Measurements from ENCODE around the gene TUSC7. TPM values are rescaled to one million over a fixed set of nuclear protein-coding genes. Genes with fewer than 3 reads are reported as not detected.

TUSC7 gene
- total and polyA plus RNA-seq, 4 donors: not detected

DNA sequence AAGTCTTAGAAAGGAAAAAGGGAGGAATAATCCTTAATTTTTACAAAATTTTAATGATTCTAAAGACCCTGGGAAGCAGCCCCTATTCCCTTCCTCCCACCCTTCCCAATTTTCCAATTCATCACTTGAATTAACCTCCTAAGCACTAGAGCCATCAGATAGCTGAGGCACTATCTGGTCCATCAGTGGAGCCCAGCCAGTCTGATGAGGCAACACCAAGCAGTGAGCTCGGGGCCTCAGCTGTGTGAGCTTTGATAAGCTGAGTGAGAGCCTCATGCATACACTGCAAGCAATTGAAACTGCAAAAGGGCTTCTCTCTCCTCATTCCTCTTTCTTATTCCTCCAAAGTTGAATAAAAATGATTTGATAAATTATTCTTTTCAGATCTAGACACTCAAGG lies 31.9 kb downstream of the TUSC7 start:
- H3K9me3 ChIP-seq (ENCODE audit: control insufficient read depth in 4 of 4, low read length in 3 of 4): no peaks in the 10 kb centered on the region
- H3K27me3 ChIP-seq (ENCODE audit: control insufficient read depth in 4 of 4, insufficient read depth in 4 of 4, low read length in 3 of 4): peaks cover 0 to 7% (median 0%) of the 10 kb centered on the region in 4 donors
- H3K36me3 ChIP-seq (ENCODE audit: control insufficient read depth in 4 of 4, insufficient read depth in 3 of 4, low read depth in 1 of 4, low read length in 3 of 4): no peaks in the 10 kb centered on the region
- 14% methylated on average over 1 of the region's 1 CpG for WGBS
- no peak for DNase-seq (ENCODE audit: low spot score)
- TF ChIP-seq, protein P1, sequence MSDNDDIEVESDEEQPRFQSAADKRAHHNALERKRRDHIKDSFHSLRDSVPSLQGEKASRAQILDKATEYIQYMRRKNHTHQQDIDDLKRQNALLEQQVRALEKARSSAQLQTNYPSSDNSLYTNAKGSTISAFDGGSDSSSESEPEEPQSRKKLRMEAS (IDR thresholded peaks at IDR 0.05): no peak
- TF ChIP-seq, protein P2, sequence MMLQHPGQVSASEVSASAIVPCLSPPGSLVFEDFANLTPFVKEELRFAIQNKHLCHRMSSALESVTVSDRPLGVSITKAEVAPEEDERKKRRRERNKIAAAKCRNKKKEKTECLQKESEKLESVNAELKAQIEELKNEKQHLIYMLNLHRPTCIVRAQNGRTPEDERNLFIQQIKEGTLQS (IDR thresholded peaks at IDR 0.05): no peak
- TF ChIP-seq JUND (IDR thresholded peaks at IDR 0.05) (no peak), TAF1 (conservative IDR thresholded peaks at IDR 0.05) (no peak), FOXA2 (IDR thresholded peaks at IDR 0.05) (no peak), ZBTB33 (IDR thresholded peaks at IDR 0.05) (no peak), HNF4G (IDR thresholded peaks at IDR 0.05) (no peak), FOXA1 (IDR thresholded peaks at IDR 0.05) (no peak), GABPA (IDR thresholded peaks at IDR 0.05 in 1 of 2, conservative IDR thresholded peaks at IDR 0.05 in 1 of 2) (no peak), YY1 (IDR thresholded peaks at IDR 0.05) (no peak)
- TF ChIP-seq, protein P3, sequence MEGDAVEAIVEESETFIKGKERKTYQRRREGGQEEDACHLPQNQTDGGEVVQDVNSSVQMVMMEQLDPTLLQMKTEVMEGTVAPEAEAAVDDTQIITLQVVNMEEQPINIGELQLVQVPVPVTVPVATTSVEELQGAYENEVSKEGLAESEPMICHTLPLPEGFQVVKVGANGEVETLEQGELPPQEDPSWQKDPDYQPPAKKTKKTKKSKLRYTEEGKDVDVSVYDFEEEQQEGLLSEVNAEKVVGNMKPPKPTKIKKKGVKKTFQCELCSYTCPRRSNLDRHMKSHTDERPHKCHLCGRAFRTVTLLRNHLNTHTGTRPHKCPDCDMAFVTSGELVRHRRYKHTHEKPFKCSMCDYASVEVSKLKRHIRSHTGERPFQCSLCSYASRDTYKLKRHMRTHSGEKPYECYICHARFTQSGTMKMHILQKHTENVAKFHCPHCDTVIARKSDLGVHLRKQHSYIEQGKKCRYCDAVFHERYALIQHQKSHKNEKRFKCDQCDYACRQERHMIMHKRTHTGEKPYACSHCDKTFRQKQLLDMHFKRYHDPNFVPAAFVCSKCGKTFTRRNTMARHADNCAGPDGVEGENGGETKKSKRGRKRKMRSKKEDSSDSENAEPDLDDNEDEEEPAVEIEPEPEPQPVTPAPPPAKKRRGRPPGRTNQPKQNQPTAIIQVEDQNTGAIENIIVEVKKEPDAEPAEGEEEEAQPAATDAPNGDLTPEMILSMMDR (IDR thresholded peaks at IDR 0.05; ENCODE audit: low read depth, low read length, missing input control): no peak
- no peak overlapping the region for H3K27ac ChIP-seq (ENCODE audit: low read depth in 1 of 2, low read length in 2 of 2)
- no peak overlapping the region for H3K9ac ChIP-seq (ENCODE audit: low read depth in 1 of 2, low read length in 2 of 2)
- H3K4me1 ChIP-seq (ENCODE audit: control insufficient read depth in 4 of 4, insufficient read depth in 4 of 4, low read length in 3 of 4): no peaks in the 10 kb centered on the region
- H3K4me3 ChIP-seq (ENCODE audit: low read depth in 1 of 3, low read length in 3 of 3): no peak overlapping the region

- TF ChIP-seq GABPA (IDR thresholded peaks at IDR 0.05 in 1 of 2, conservative IDR thresholded peaks at IDR 0.05 in 1 of 2): no peak
- no peaks in the 10 kb centered on the region for H3K4me1 ChIP-seq (ENCODE audit: control insufficient read depth in 4 of 4, insufficient read depth in 4 of 4, low read length in 3 of 4)
- H3K9ac ChIP-seq (ENCODE audit: low read depth in 1 of 2, low read length in 2 of 2): no peak overlapping the region
- H3K27me3 ChIP-seq (ENCODE audit: control insufficient read depth in 4 of 4, insufficient read depth in 4 of 4, low read length in 3 of 4): peaks cover 0 to 7% (median 0%) of the 10 kb centered on the region in 4 donors
- DNase-seq (ENCODE audit: low spot score): no peak
- H3K27ac ChIP-seq (ENCODE audit: low read depth in 1 of 2, low read length in 2 of 2): no peak overlapping the region
- no peaks in the 10 kb centered on the region for H3K9me3 ChIP-seq (ENCODE audit: control insufficient read depth in 4 of 4, low read length in 3 of 4)
- no peaks in the 10 kb centered on the region for H3K36me3 ChIP-seq (ENCODE audit: control insufficient read depth in 4 of 4, insufficient read depth in 3 of 4, low read depth in 1 of 4, low read length in 3 of 4)
- H3K4me3 ChIP-seq (ENCODE audit: low read depth in 1 of 3, low read length in 3 of 3): no peak overlapping the region
These were observed 33.5 kb downstream of the TUSC7 start for GRCh38 chr3:116743062-116743461.

DNA sequence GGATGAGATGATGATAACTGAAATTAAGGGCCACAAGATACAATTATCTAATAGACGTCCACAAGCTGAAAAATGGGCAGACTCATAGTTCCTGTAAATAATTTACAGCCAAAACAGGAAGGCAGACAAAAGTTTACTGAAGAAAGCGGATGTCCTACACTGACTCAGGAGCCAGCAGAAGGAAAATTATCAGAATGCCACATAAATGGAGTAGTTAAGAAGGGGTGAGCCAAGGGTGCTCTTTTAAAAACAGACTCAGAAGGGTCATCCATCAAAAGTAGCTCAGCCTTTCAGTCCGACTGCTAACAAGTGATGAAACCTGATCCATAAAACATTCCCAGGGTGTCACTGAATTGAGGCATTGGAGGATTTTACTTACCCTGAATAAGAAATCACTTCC lies 39.8 kb downstream of the TUSC7 start:
- no peak overlapping the region for H3K9ac ChIP-seq (ENCODE audit: low read depth in 1 of 2, low read length in 2 of 2)
- H3K27me3 ChIP-seq (ENCODE audit: control insufficient read depth in 4 of 4, insufficient read depth in 4 of 4, low read length in 3 of 4): no peaks in the 10 kb centered on the region
- H3K4me1 ChIP-seq (ENCODE audit: control insufficient read depth in 4 of 4, insufficient read depth in 4 of 4, low read length in 3 of 4): no peaks in the 10 kb centered on the region
- H3K4me3 ChIP-seq (ENCODE audit: low read depth in 1 of 3, low read length in 3 of 3): no peak overlapping the region
- TF ChIP-seq ZBTB33 (IDR thresholded peaks at IDR 0.05): no peak
- no peak for TF ChIP-seq FOXA2 (IDR thresholded peaks at IDR 0.05)
- TF ChIP-seq RXRA (IDR thresholded peaks at IDR 0.05): no peak
- TF ChIP-seq RAD21 (IDR thresholded peaks at IDR 0.05): no peak
- no peak for TF ChIP-seq NR2F2 (IDR thresholded peaks at IDR 0.05)
- no peak for TF ChIP-seq TAF1 (conservative IDR thresholded peaks at IDR 0.05)
- no peak for TF ChIP-seq SP1 (IDR thresholded peaks at IDR 0.05)
- TF ChIP-seq, protein P3 (IDR thresholded peaks at IDR 0.05; ENCODE audit: low read depth, low read length, missing input control): no peak
- no peak for TF ChIP-seq FOXA1 (IDR thresholded peaks at IDR 0.05)
- TF ChIP-seq EGR1 (IDR thresholded peaks at IDR 0.05; ENCODE audit: low read depth in 2 of 2): no peak
- TF ChIP-seq HNF4A (conservative IDR thresholded peaks at IDR 0.05): no peak
- TF ChIP-seq HNF4G (IDR thresholded peaks at IDR 0.05): no peak
- TF ChIP-seq, protein P1 (IDR thresholded peaks at IDR 0.05): no peak
- no peak for TF ChIP-seq JUND (IDR thresholded peaks at IDR 0.05)
- TF ChIP-seq GABPA (IDR thresholded peaks at IDR 0.05 in 1 of 2, conservative IDR thresholded peaks at IDR 0.05 in 1 of 2): no peak
- H3K36me3 ChIP-seq (ENCODE audit: control insufficient read depth in 4 of 4, insufficient read depth in 3 of 4, low read depth in 1 of 4, low read length in 3 of 4): no peaks in the 10 kb centered on the region
- no peak overlapping the region for H3K27ac ChIP-seq (ENCODE audit: low read depth in 1 of 2, low read length in 2 of 2)
- 16% methylated on average over 3 of the region's 3 CpGs for WGBS
- no peaks in the 10 kb centered on the region for H3K9me3 ChIP-seq (ENCODE audit: control insufficient read depth in 4 of 4, low read length in 3 of 4)
- no peak for DNase-seq (ENCODE audit: low spot score)
